Endothelial cell of umbilical vein (primary cell): ENCODE data around the gene ELMOD3. TPM values are rescaled to one million over a fixed set of nuclear protein-coding genes. Genes with fewer than 3 reads are reported as not detected.

Source experiments
- BruUV-seq: library from RNA; stranded (reverse); fragments of 400-500 nt; replicated peaks from 2 replicates; lab custom pipeline; 2021; lab: Mats Ljungman, UMichigan
- CTCF ChIA-PET: fragments of 300-600, 350-600 bp; sonication (Branson Sonifier 250); formaldehyde crosslinking; loops from one replicate; lab custom pipeline; 2021; ENCODE audit warnings: antibody characterized with exemption, inconsistent platforms; lab: Charles Lee
- POLR2A ChIA-PET: fragments of 300-600, 350-600 bp; sonication (Branson Sonifier 250); formaldehyde crosslinking; loops from one replicate; lab custom pipeline; 2021; ENCODE audit warnings: antibody characterized with exemption, inconsistent platforms; lab: Charles Lee
- DNase-seq: peaks from one replicate; pipeline ENCODE4 v3.0.0-alpha.2; 2011; ENCODE audit warnings: low read depth, low spot score
- FAIRE-seq: peaks from 2 replicates; lab custom pipeline; 2011; peaks lifted over from hg19 to GRCh38; lab: Jason Lieb, UNC
- H2AFZ ChIP-seq: 2 replicates; pipeline ENCODE4 v1.6.0; 2012; ENCODE audit warnings: low read depth, low read length, control low read depth, inconsistent platforms
- H3K27ac ChIP-seq: 2 replicates; pipeline ENCODE4 v1.5.1; 2011; ENCODE audit warnings: low read depth, mild to moderate bottlenecking, control low read depth, low read length, moderate library complexity; ENCODE audit not compliant: insufficient read depth
- H3K27me3 ChIP-seq, 2 experiments: 2 replicates each; pipeline versions ENCODE4 v1.6.0 to v1.6.1; 2011; ENCODE audit warnings: low read length in 2 of 2, mixed read lengths in 1 of 2; ENCODE audit not compliant: control insufficient read depth in 2 of 2, insufficient read depth in 2 of 2
- H3K36me3 ChIP-seq, 2 experiments: 2 replicates in 1 of 2; 3 replicates in 1 of 2; pipeline ENCODE4 v1.5.1; 2011; ENCODE audit warnings: low read length in 2 of 2, mild to moderate bottlenecking in 1 of 2, moderate library complexity in 1 of 2; ENCODE audit not compliant: control insufficient read depth in 2 of 2, insufficient read depth in 2 of 2; ENCODE audit errors: extremely low read depth in 1 of 2
- H3K4me1 ChIP-seq: 3 replicates; pipeline ENCODE4 v1.5.1; 2011; ENCODE audit warnings: mild to moderate bottlenecking, low read length; ENCODE audit not compliant: control insufficient read depth, insufficient read depth; ENCODE audit errors: extremely low read depth
- H3K4me2 ChIP-seq: 2 replicates; pipeline ENCODE4 v1.6.1; 2011; ENCODE audit warnings: low read length, control low read depth, mixed read lengths; ENCODE audit not compliant: insufficient read depth
- H3K4me3 ChIP-seq, 3 experiments: fragments of 200-600 bp in 1 of 3; sonication (generic), shearing (Covaris generic) in 1 of 3; replicated peaks in 1 of 3; 2 replicates each; pipeline ENCODE4 v1.5.1; 2011 to 2016; ENCODE audit warnings: control low read depth in 3 of 3, low read length in 3 of 3, mild to moderate bottlenecking in 2 of 3, inconsistent platforms in 1 of 3, low read depth in 1 of 3, moderate library complexity in 1 of 3; ENCODE audit not compliant: insufficient read depth in 1 of 3
- H3K79me2 ChIP-seq: 2 replicates; pipeline ENCODE4 v1.6.0; 2012; ENCODE audit warnings: low read length, inconsistent platforms; ENCODE audit not compliant: control insufficient read depth, insufficient read depth
- H3K9ac ChIP-seq: replicated peaks from 2 replicates; pipeline ENCODE3; 2011; ENCODE audit warnings: low read length, control low read depth; ENCODE audit not compliant: insufficient read depth; ENCODE audit errors: extremely low read depth
- H3K9me1 ChIP-seq: replicated peaks from 3 replicates; pipeline ENCODE4 v1.6.0; 2011; ENCODE audit warnings: mild to moderate bottlenecking, low read length; ENCODE audit not compliant: control insufficient read depth, insufficient read depth; ENCODE audit errors: extremely low read depth
- H3K9me3 ChIP-seq: replicated peaks from 2 replicates; pipeline ENCODE4 v1.5.1; 2012; ENCODE audit warnings: low read length, inconsistent platforms; ENCODE audit not compliant: control insufficient read depth, insufficient read depth
- H4K20me1 ChIP-seq: replicated peaks from 2 replicates; pipeline ENCODE3; 2011; ENCODE audit warnings: mild to moderate bottlenecking, low read length; ENCODE audit not compliant: control insufficient read depth, insufficient read depth; ENCODE audit errors: extremely low read depth
- CTCF ChIP-seq, 2 donors: IDR thresholded peaks; 1 replicate in 1 of 2; 2 replicates in 1 of 2; pipeline ENCODE4 v1.5.1; 2011; ENCODE audit warnings: low read length in 2 of 2, mild to moderate bottlenecking in 2 of 2, moderate library complexity in 2 of 2, control low read depth in 1 of 2, inconsistent platforms in 1 of 2, low read depth in 1 of 2; ENCODE audit not compliant: insufficient read depth in 1 of 2; ENCODE audit errors: extremely low read depth in 1 of 2
- EZH2 ChIP-seq: IDR thresholded peaks from 2 replicates; pipeline ENCODE4 v1.6.1; 2012; ENCODE audit warnings: borderline replicate concordance, low read depth, mild to moderate bottlenecking, moderate library complexity, low read length, inconsistent platforms; ENCODE audit not compliant: severe bottlenecking
- FOS ChIP-seq: IDR thresholded peaks from 2 replicates; pipeline ENCODE4 v1.6.1; 2011; ENCODE audit warnings: mild to moderate bottlenecking, low read length, moderate library complexity, borderline replicate concordance; ENCODE audit not compliant: insufficient read depth
- GATA2 ChIP-seq: IDR thresholded peaks from 2 replicates; pipeline ENCODE4 v1.7.0; 2011; ENCODE audit warnings: low read depth, mild to moderate bottlenecking, moderate library complexity, mixed read lengths, low read length; ENCODE audit not compliant: insufficient read length, insufficient read depth
- JUN ChIP-seq: IDR thresholded peaks from 2 replicates; pipeline ENCODE4 v1.6.1; 2011; ENCODE audit warnings: borderline replicate concordance, low read depth; ENCODE audit not compliant: insufficient read length, insufficient read depth
- MAX ChIP-seq: IDR thresholded peaks from 2 replicates; pipeline ENCODE4 v1.6.1; 2011; ENCODE audit not compliant: insufficient read depth, insufficient read length
- MYC ChIP-seq: IDR thresholded peaks from one replicate; pipeline ENCODE4 v1.6.1; 2011; ENCODE audit warnings: mild to moderate bottlenecking, low read depth, low read length
- POLR2A ChIP-seq: IDR thresholded peaks from 2 replicates; pipeline ENCODE4 v1.6.1; 2012; ENCODE audit warnings: low read depth, mild to moderate bottlenecking, control low read depth, low read length
- POLR2AphosphoS5 ChIP-seq: IDR thresholded peaks from 2 replicates; pipeline ENCODE4 v1.6.1; 2012; ENCODE audit warnings: low read depth, mild to moderate bottlenecking, control low read depth, low read length, moderate library complexity; ENCODE audit not compliant: insufficient read depth
- dilution Hi-C: fragments of 300-500 bp; cut with MboI; formaldehyde crosslinking; loops from one replicate; pipeline ENCODE4 v1.15.0; 2019; ENCODE audit warnings: low sequenced_read_pairs; ENCODE audit not compliant: extremely low pct_ligation_motif_present
- intact Hi-C: fragments of 100-400 bp; cut with micrococcal nuclease; formaldehyde crosslinking; loops from one replicate; pipeline ENCODE4 v1.10.0; 2022
- polyA plus RNA-seq, 4 experiments: library from polyadenylated mRNA; depleted of rRNA in 3 of 4; stranded (reverse) in 3 of 4; unstranded in 1 of 4; fragments of >200 nt; gene quantifications; 2 replicates each; pipeline versions ENCODE4 v1.2.1 to v1.2.3, GENCODE V29; 2011 to 2012; ENCODE audit warnings: missing spikeins in 1 of 4
- total RNA-seq: library from RNA; stranded (reverse); gene quantifications from 2 replicates; pipeline ENCODE4 v1.2.3, GENCODE V29; 2021

The ELMOD3 gene
- total and polyA plus RNA-seq, 2 donors (not counting 3 experiments of a cell fraction or from before 2014, with no cell fraction given) = 12.3 to 22.0 TPM

DNA sequence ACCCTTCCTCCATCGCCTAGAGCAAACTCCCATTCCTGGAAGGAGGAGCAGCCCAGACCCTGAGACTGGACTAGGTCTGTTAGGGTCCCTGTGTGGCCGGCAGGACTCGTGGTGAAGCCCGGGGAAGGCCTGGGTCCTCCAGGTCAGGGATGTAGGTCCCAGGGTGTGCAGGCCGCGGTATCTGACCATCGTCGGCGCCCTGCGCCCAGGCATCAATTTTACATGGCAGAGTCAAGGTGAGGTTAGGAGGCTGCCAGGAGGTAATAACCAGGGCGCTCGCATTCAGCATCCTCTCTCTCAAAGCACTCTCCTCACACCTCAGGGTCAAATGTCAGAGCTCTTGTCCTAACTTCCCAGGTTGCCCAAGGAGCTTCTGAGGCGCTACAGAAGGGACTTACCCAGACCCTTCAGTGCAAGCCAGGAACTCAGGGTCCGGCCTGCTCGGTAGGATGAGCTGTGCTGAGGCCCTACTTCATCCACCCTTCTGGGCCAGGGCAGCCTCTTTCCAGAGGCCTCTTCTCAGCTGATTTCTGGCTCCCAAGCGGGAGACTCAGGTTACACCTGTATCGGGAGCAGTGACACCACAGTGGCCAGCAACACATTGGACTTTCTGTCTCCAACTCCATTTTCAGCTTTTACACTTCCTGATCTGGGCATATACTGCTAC, 64.6 kb downstream of the ELMOD3 start:
- TF ChIP-seq GATA2 = no peak
- TF ChIP-seq CTCF (IDR thresholded peaks at IDR 0.05; ENCODE audit: extremely low read depth in 1 of 2, insufficient read depth in 1 of 2, low read depth in 1 of 2, low read length in 2 of 2) = no peak
- no peak for TF ChIP-seq EZH2
- TF ChIP-seq POLR2AphosphoS5 = no peak
- no peak for TF ChIP-seq JUN
- TF ChIP-seq MAX = no peak
- no peak for TF ChIP-seq FOS
- no peak for TF ChIP-seq MYC
- no peak for TF ChIP-seq POLR2A
- dilution Hi-C loops (no loop called here), intact Hi-C loops (no loop called here)
- Histone ChIP-seq H3K79me2 (no peaks in the 10 kb centered on the region), H3K27me3 (no peaks in the 10 kb centered on the region), H3K27ac (peak overlapping the region; percentile 76), H3K4me1 (peaks cover 9% of the 10 kb centered on the region), H3K9me3 (no peaks in the 10 kb centered on the region), H2AFZ (peak overlapping the region; percentile 88), H3K36me3 (no peaks in the 10 kb centered on the region), H3K4me2 (peak overlapping the region; percentile 84), H4K20me1 (no peaks in the 10 kb centered on the region), H3K9ac (peak overlapping the region; percentile 85), H3K4me3 (peak overlapping the region; percentile 54 to 63 (median 55)), H3K9me1 (no peaks in the 10 kb centered on the region)
- TSS peak; percentile 78 for BruUV-seq
- DNase-seq = peak; percentile 13
- POLR2A ChIA-PET = interaction anchor here (0.6 to 4.5 kb wide), 7 partner anchors 65 to 133 kb away, joined by 3 to 41 read pairs (median 4); partner anchors contain the start of genes ELMOD3, MAT2A and RETSAT
- CTCF ChIA-PET = interaction anchor here (0.7 to 7.7 kb wide), 12 partner anchors 9 to 218 kb away, joined by 3 to 236 read pairs (median 5); partner anchors contain the start of genes C2orf68, ELMOD3, GGCX and MAT2A
- FAIRE-seq = no peak
